HepG2 (cell line): ENCODE data around the gene VWCE. TPM values are rescaled to one million over a fixed set of nuclear protein-coding genes. Genes with fewer than 3 reads are reported as not detected.

Source experiments
- ATAC-seq: fragments of 200-7000 bp; cut with Tn5 transposase; 3 replicates; pipeline ENCODE4 v1.9.1; 2020; ENCODE audit warnings: mild to moderate bottlenecking, moderate library complexity
- BruUV-seq: library from RNA; stranded (reverse); fragments of 400-500 nt; replicated peaks from 2 replicates; lab custom pipeline; 2021; lab: Mats Ljungman, UMichigan
- CTCF ChIA-PET: fragments of 300-600 bp; formaldehyde crosslinking; extraction: SDS; loops from one replicate; lab custom pipeline; 2021; ENCODE audit warnings: low total read pairs, inconsistent platforms, low intra/inter-chr PET ratio; lab: Yijun Ruan, JAX
- POLR2A ChIA-PET: fragments of 350-600 bp; sonication (Branson Sonifier 250); formaldehyde crosslinking; loops from one replicate; lab custom pipeline; 2020; ENCODE audit warnings: antibody characterized with exemption, inconsistent platforms; lab: Yijun Ruan, JAX
- DNase-seq: peaks from one replicate; pipeline ENCODE4 v3.0.0-alpha.2; 2015; ENCODE audit warnings: low spot score
- FAIRE-seq: peaks from 3 replicates; lab custom pipeline; 2011; peaks lifted over from hg19 to GRCh38; lab: Jason Lieb, UNC
- H2AFZ ChIP-seq: one replicate; pipeline ENCODE4 v1.6.1; 2011; ENCODE audit warnings: low read length, inconsistent platforms
- H3K27ac ChIP-seq: fragments of 300-600 bp; 3 replicates; pipeline ENCODE4 v1.8.0; 2011; ENCODE audit warnings: mixed run types, mild to moderate bottlenecking, mixed read lengths, low read length, inconsistent platforms; ENCODE audit not compliant: insufficient read depth; ENCODE audit errors: extremely low read length
- H3K27me3 ChIP-seq, 2 experiments: fragments of 200-600 bp in 1 of 2; 2 replicates in 1 of 2; 3 replicates in 1 of 2; pipeline versions ENCODE4 v1.6.0 to v1.8.0; 2011; ENCODE audit warnings: low read length in 2 of 2, mild to moderate bottlenecking in 2 of 2, moderate library complexity in 2 of 2, inconsistent platforms in 1 of 2; ENCODE audit not compliant: insufficient read depth in 2 of 2, control insufficient read depth in 1 of 2
- H3K36me3 ChIP-seq, 2 experiments: fragments of 200-600 bp in 1 of 2; replicated peaks in 1 of 2; 2 replicates in 1 of 2; 3 replicates in 1 of 2; pipeline versions ENCODE4 v1.5.1 to v1.8.0; 2011; ENCODE audit warnings: low read length in 2 of 2, inconsistent platforms in 1 of 2; ENCODE audit not compliant: insufficient read depth in 2 of 2, control insufficient read depth in 1 of 2
- H3K4me1 ChIP-seq: 2 replicates; pipeline ENCODE4 v1.5.1; 2012; ENCODE audit warnings: low read length, inconsistent platforms; ENCODE audit not compliant: insufficient read depth
- H3K4me2 ChIP-seq: 2 replicates; pipeline ENCODE4 v1.6.0; 2011; ENCODE audit warnings: low read depth, low read length, inconsistent platforms
- H3K4me3 ChIP-seq, 3 experiments: fragments of 200-600 bp in 1 of 3; sonication (generic), shearing (Covaris generic) in 1 of 3; replicated peaks in 1 of 3; 2 replicates each; pipeline ENCODE4 v1.5.1; 2011 to 2016; ENCODE audit warnings: low read length in 3 of 3, inconsistent platforms in 2 of 3, low read depth in 2 of 3, mild to moderate bottlenecking in 2 of 3, control low read depth in 1 of 3, mixed read lengths in 1 of 3; ENCODE audit not compliant: insufficient read depth in 1 of 3
- H3K79me2 ChIP-seq: one replicate; pipeline ENCODE4 v1.6.1; 2011; ENCODE audit warnings: low read length, inconsistent platforms; ENCODE audit not compliant: insufficient read depth
- H3K9ac ChIP-seq: 2 replicates; pipeline ENCODE4 v1.6.0; 2011; ENCODE audit warnings: mild to moderate bottlenecking, low read depth, low read length, inconsistent platforms; ENCODE audit not compliant: insufficient read depth
- H3K9me3 ChIP-seq: 2 replicates; pipeline ENCODE4 v1.5.1; 2012; ENCODE audit warnings: mild to moderate bottlenecking, low read length
- H4K20me1 ChIP-seq: 2 replicates; pipeline ENCODE4 v1.6.0; 2011; ENCODE audit warnings: inconsistent platforms, mild to moderate bottlenecking, low read length, moderate library complexity; ENCODE audit not compliant: insufficient read depth
- AKAP8 ChIP-seq: sonication (generic); formaldehyde crosslinking; IDR thresholded peaks from 2 replicates; pipeline ENCODE4 v1.5.1; 2020; ENCODE audit warnings: mild to moderate bottlenecking, missing genetic modification reagents
- IKZF1 ChIP-seq: fragments of 450-650 bp; IDR thresholded peaks from 2 replicates; pipeline ENCODE4 v1.7.1; 2016
- MAFF ChIP-seq: IDR thresholded peaks from 2 replicates; pipeline ENCODE4 v1.6.1; 2011; ENCODE audit warnings: low read depth, low read length, improper control_type of control experiment
- MAFK ChIP-seq, 2 experiments: IDR thresholded peaks in 1 of 2; conservative IDR thresholded peaks in 1 of 2; 2 replicates each; pipeline ENCODE4 v1.6.1; 2011; ENCODE audit warnings: improper control_type of control experiment in 2 of 2, low read length in 2 of 2
- MAX ChIP-seq: IDR thresholded peaks from 2 replicates; pipeline ENCODE4 v1.6.1; 2012; ENCODE audit warnings: inconsistent platforms
- SMC3 ChIP-seq: IDR thresholded peaks from 2 replicates; pipeline ENCODE4 v1.6.1; 2011; ENCODE audit warnings: low read length, improper control_type of control experiment
- ZNF414 ChIP-seq: sonication (generic); formaldehyde crosslinking; IDR thresholded peaks from 2 replicates; pipeline ENCODE4 v1.5.0; 2020; ENCODE audit warnings: missing genetic modification reagents
- ZZZ3 ChIP-seq: sonication (generic); formaldehyde crosslinking; IDR thresholded peaks from 2 replicates; pipeline ENCODE4 v1.4.0; 2020; ENCODE audit warnings: missing genetic modification reagents, mild to moderate bottlenecking, borderline replicate concordance
- WGBS: methylation state at CpG from one replicate; pipeline ENCODE4 v1.1.6; 2017; ENCODE audit warnings: low lambda C conversion rate; 5-methylcytosine and 5-hydroxymethylcytosine counted together
- in situ Hi-C: cut with HindIII; loops from 2 replicates; pipeline ENCODE4 v1.10.0; 2017; ENCODE audit warnings: low pct_unique_long_range_greater_than_20kb; ENCODE audit not compliant: extremely low pct_ligation_motif_present
- intact Hi-C: fragments of 100-400 bp; cut with micrococcal nuclease; formaldehyde crosslinking; loops from one replicate; pipeline ENCODE4 v1.10.0; 2022; ENCODE audit not compliant: unreplicated experiment
- polyA plus RNA-seq, 8 experiments: library from polyadenylated mRNA; depleted of rRNA in 3 of 8; stranded (reverse) in 7 of 8; unstranded in 1 of 8; fragments of >200 nt; fragmentation: Illumina TruSeq in 4 of 8; extraction: Trizol in 4 of 8; gene quantifications; 2 replicates each; pipeline versions ENCODE4 v1.2.1 to v1.2.3, GENCODE V29; 2011 to 2016; ENCODE audit warnings: low read depth in 4 of 8, missing spikeins in 1 of 8, mixed read lengths in 1 of 8; ENCODE audit not compliant: insufficient read depth in 1 of 8
- total RNA-seq, 5 experiments: library from RNA; depleted of rRNA; stranded (reverse); fragments of >200 nt; fragmentation: Illumina TruSeq; extraction: Trizol; gene quantifications; 2 replicates each; pipeline ENCODE4 v1.2.3, GENCODE V29; 2016; ENCODE audit warnings: low read depth in 1 of 5

The VWCE gene
- total and polyA plus RNA-seq, 2 of the 13 experiments (the other 11 are each of a cell fraction or from before 2014, with no cell fraction given) = 27.6 to 58.3 TPM

DNA sequence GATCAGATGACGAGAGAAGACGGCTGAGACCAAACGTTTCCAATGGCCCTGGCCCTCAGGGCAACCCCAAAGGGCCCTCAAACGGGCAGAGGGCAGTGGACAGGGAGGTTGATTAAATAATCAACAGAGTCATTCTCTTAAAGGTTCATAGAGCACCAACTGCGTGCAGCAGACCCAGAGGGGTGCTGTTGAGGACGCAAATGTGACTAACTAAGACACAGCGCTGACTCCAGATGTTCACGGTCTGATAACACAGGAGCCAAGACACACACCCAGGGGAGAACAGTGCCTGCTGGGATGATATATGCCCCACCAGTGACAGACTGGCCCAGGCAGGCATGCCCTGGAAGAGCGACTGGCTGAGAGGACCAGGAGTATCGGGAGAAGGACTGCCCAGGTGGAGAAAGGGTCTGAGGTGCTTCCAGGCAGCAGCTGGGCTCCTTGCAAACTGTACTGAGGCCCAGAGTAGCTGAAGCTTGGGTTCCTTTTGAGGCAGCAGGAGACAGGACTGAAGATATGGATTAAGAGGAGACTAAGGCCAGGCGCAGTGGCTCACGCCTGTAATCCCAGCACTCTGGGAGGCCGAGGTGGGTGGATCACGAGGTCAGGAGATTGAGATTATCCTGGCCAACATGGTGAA lies 7.7 kb downstream of the VWCE start:
- Histone ChIP-seq H2AFZ (no peak overlapping the region), H3K79me2 (peaks cover 22% of the 10 kb centered on the region), H3K36me3 (peaks cover 47 to 88% of the 10 kb centered on the region in 2 experiments), H3K9me3 (no peaks in the 10 kb centered on the region), H3K9ac (no peak overlapping the region), H3K4me1 (peaks cover 24% of the 10 kb centered on the region), H3K4me3 (no peak overlapping the region), H3K4me2 (no peak overlapping the region), H4K20me1 (peaks cover 19% of the 10 kb centered on the region), H3K27me3 (no peaks in the 10 kb centered on the region), H3K27ac (peak overlapping the region; percentile 9)
- intact Hi-C loops (no loop called here), in situ Hi-C loops (no loop called here)
- no TSS peak for BruUV-seq
- FAIRE-seq (no peak), ATAC-seq (no peak; the same call in 2 of the 3 replicates), DNase-seq (no peak)
- WGBS = 100% methylated on average over 14 of the region's 14 CpGs
- ChIA-PET POLR2A (no interaction called here), CTCF (no interaction called here)
- TF ChIP-seq ZZZ3 (CRISPR knock-in tag) = no peak
- no peak for TF ChIP-seq MAX
- no peak for TF ChIP-seq AKAP8
- no peak for TF ChIP-seq ZNF414 (CRISPR knock-in tag)
- TF ChIP-seq IKZF1 = no peak

GRCh38 chr11:61283613-61284012 lies 11.5 kb downstream of the VWCE start:
- 97% methylated on average over 4 of the region's 4 CpGs for WGBS
- Histone ChIP-seq H2AFZ (no peak overlapping the region), H3K79me2 (peaks cover 4% of the 10 kb centered on the region), H3K36me3 (peaks cover 55 to 87% of the 10 kb centered on the region in 2 experiments), H3K9me3 (no peaks in the 10 kb centered on the region), H4K20me1 (0 out of 2 replicates have a peak, but pooled peaks cover 5% of the 10 kb centered on the region), H3K9ac (no peak overlapping the region), H3K4me3 (no peak overlapping the region), H3K27me3 (no peaks in the 10 kb centered on the region), H3K27ac (no peak overlapping the region), H3K4me1 (no peaks in the 10 kb centered on the region), H3K4me2 (no peak overlapping the region)
- TSS peak; percentile 27 for BruUV-seq
- in situ Hi-C loops = no loop called here
- intact Hi-C loops = no loop called here
- ChIA-PET POLR2A (interaction anchor here (1.1 to 1.4 kb wide), 2 partner anchors 10 to 14 kb away, joined by 3 to 5 read pairs; no protein-coding TSS in a partner anchor), CTCF (no interaction called here)
- FAIRE-seq (no peak), ATAC-seq (no peak), DNase-seq (no peak)
- TF ChIP-seq MAFF (peak; percentile 41), MAFK (conservative IDR thresholded peaks at IDR 0.05 in 1 of 2, IDR thresholded peaks at IDR 0.05 in 1 of 2; ENCODE audit: low read length in 2 of 2) (peak; percentile 28 to 46; a peak in 2 of 4 replicates), SMC3 (no peak)
